ENCODE measurements around the gene PRKD2. TPM values are rescaled to one million over a fixed set of nuclear protein-coding genes. Genes with fewer than 3 reads are reported as not detected.

Gene PRKD2
- total and polyA plus RNA-seq, 11 donors: 8.4 to 32.8 (median 12.1) TPM

GRCh38 chr19:46745521-46746280 is 28.8 kb upstream of the PRKD2 start, which contains the start of gene FKRP:
Gene FKRP, plus strand, starts transcription at chr19:46746057. Its CDS starts 9,394 bp downstream, at chr19:46755451.
- Histone ChIP-seq H3K9me3 (no peaks in the 10 kb centered on the region), H3K36me3 (peaks cover 0 to 23% (median 12%) of the 10 kb centered on the region in 9 donors), H3K4me3 (peak within 1 kb of the TSS; percentile 82 to 100 (median 96)), H3K27me3 (no peaks in the 10 kb centered on the region), H3K27ac (peak within 1 kb of the TSS; percentile 83 to 97 (median 90)), H3K4me1 (peaks cover 0 to 53% (median 30%) of the 10 kb centered on the region in 12 donors)
- intact Hi-C loops (cut with DNase I): loop anchor here in 4 of 10 donors (5.0 to 10.0 kb wide), 4 partner anchors 33 to 249 kb away; no protein-coding TSS in a partner anchor
- ATAC-seq: peak; percentile 24 to 62 (median 60)
- peak in 3 of 5 donors; percentile 52 to 55 (median 52) for DNase-seq
- WGBS, 4 donors: 0 to 1% (median 1%) methylated on average over 34 to 68 of the region's 68 CpGs
- TF ChIP-seq CTCF (IDR thresholded peaks at IDR 0.05) (no peak), POLR2A (IDR thresholded peaks at IDR 0.05) (no peak)

- Histone ChIP-seq H3K27me3 (no peaks in the 10 kb centered on the region), H3K4me3 (peak overlapping the region; percentile 82 to 100 (median 96)), H3K4me1 (peaks cover 0 to 60% (median 35%) of the 10 kb centered on the region in 12 donors), H3K36me3 (peaks cover 0 to 19% (median 6%) of the 10 kb centered on the region in 9 donors), H3K27ac (peak overlapping the region in 5 of 12 donors; percentile 83 to 97 (median 91)), H3K9me3 (no peaks in the 10 kb centered on the region)
- TF ChIP-seq POLR2A (IDR thresholded peaks at IDR 0.05) (no peak), CTCF (IDR thresholded peaks at IDR 0.05) (no peak)
- intact Hi-C loops (cut with DNase I): loop anchor here in 4 of 10 donors (5.0 to 10.0 kb wide), 4 partner anchors 33 to 250 kb away; no protein-coding TSS in a partner anchor
- WGBS, 4 donors: 23 to 32% (median 24%) methylated on average over 8 of the region's 8 CpGs
- DNase-seq: peak in 1 of 5 donors; percentile 25
- peak in 3 of 4 donors; percentile 2 to 17 (median 3) for ATAC-seq
Observed at GRCh38 chr19:46745030-46745429, 28.1 kb upstream of the PRKD2 start.

- H3K27me3 ChIP-seq: no peaks in the 10 kb centered on the region
- no peak overlapping the region for H3K27ac ChIP-seq
- intact Hi-C loops (cut with DNase I): loop anchor here in 2 of 10 donors (5.0 to 10.0 kb wide), 3 partner anchors 47 to 251 kb away; no protein-coding TSS in a partner anchor
- TF ChIP-seq CTCF (IDR thresholded peaks at IDR 0.05): no peak
- TF ChIP-seq POLR2A (IDR thresholded peaks at IDR 0.05): no peak
- peaks cover 0 to 69% (median 41%) of the 10 kb centered on the region in 12 donors for H3K4me1 ChIP-seq
- ATAC-seq (no peak), DNase-seq (no peak)
- H3K36me3 ChIP-seq: peaks cover 0 to 16% (median 4%) of the 10 kb centered on the region in 9 donors
- WGBS, 4 donors: 83 to 87% (median 84%) methylated on average over 12 of the region's 12 CpGs
- H3K9me3 ChIP-seq: no peaks in the 10 kb centered on the region
- H3K4me3 ChIP-seq: peak overlapping the region in 3 of 12 donors; percentile 95 to 100 (median 96)
Observed at GRCh38 chr19:46744005-46744691, 27.2 kb upstream of the PRKD2 start.

Measured in heart left ventricle (tissue), 16 donors.